ENCODE measurements around the gene ROR1. TPM values are rescaled to one million over a fixed set of nuclear protein-coding genes. Genes with fewer than 3 reads are reported as not detected.

Gene ROR1
- total and polyA plus RNA-seq, 2 of the 13 experiments (the other 11 are each of a cell fraction or from before 2014, with no cell fraction given) = 0.58 to 2.3 TPM

DNA sequence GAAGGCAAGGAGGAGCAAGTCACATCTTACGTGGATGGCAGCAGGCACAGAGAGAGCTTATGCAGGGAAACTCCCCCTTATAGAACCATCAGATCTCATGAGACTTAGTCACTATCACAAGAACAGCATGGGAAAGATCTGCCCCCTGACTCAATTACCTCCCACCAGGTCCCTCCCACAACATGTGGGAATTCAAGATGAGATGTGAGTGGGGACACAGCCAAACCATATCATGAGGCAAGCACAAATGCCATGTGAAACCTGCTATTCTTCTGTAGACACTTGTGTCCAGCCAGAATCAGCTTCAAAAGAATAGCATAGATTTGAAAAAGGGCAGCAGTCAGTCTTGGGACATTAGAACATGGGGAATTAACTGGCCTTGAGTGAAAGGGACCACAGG is 397.4 kb downstream of the ROR1 start:
- H4K20me1 ChIP-seq (ENCODE audit: insufficient read depth, low read length) = no peaks in the 10 kb centered on the region
- BruUV-seq (replicated peaks) = no TSS peak
- intact Hi-C loops (cut with micrococcal nuclease; ENCODE audit: unreplicated experiment) = no loop called here
- H3K4me2 ChIP-seq (ENCODE audit: low read depth, low read length) = no peak overlapping the region
- no peak overlapping the region for H2AFZ ChIP-seq (ENCODE audit: low read length)
- H3K9ac ChIP-seq (ENCODE audit: insufficient read depth, low read depth, low read length) = no peak overlapping the region
- no peaks in the 10 kb centered on the region for H3K36me3 ChIP-seq (replicated peaks in 1 of 2; ENCODE audit: control insufficient read depth in 1 of 2, insufficient read depth in 2 of 2, low read length in 2 of 2)
- FAIRE-seq (no peak), ATAC-seq (no peak), DNase-seq (ENCODE audit: low spot score) (no peak)
- H3K27ac ChIP-seq (ENCODE audit: extremely low read length, insufficient read depth, low read length) = no peak overlapping the region
- in situ Hi-C loops (cut with HindIII; ENCODE audit: extremely low pct_ligation_motif_present, low pct_unique_long_range_greater_than_20kb) = no loop called here
- 90% methylated on average over 1 of the region's 1 CpG for WGBS (ENCODE audit: low lambda C conversion rate)
- H3K4me3 ChIP-seq (replicated peaks in 1 of 3; ENCODE audit: insufficient read depth in 1 of 3, low read depth in 2 of 3, low read length in 3 of 3) = no peak overlapping the region
- H3K4me1 ChIP-seq (ENCODE audit: insufficient read depth, low read length) = no peaks in the 10 kb centered on the region
- no peaks in the 10 kb centered on the region for H3K9me3 ChIP-seq (ENCODE audit: low read length)
- H3K27me3 ChIP-seq (ENCODE audit: control insufficient read depth in 1 of 2, insufficient read depth in 2 of 2, low read length in 2 of 2) = no peaks in the 10 kb centered on the region
- ChIA-PET POLR2A (no interaction called here), CTCF (ENCODE audit: low intra/inter-chr PET ratio, low total read pairs) (no interaction called here)
- H3K79me2 ChIP-seq (ENCODE audit: insufficient read depth, low read length) = no peaks in the 10 kb centered on the region
- TF ChIP-seq MXI1 (IDR thresholded peaks at IDR 0.05; ENCODE audit: borderline replicate concordance, low read depth, low read length) = no peak
- TF ChIP-seq KLF16 (CRISPR knock-in tag; IDR thresholded peaks at IDR 0.05) = no peak
- no peak for TF ChIP-seq RORA (CRISPR knock-in tag; IDR thresholded peaks at IDR 0.05)
- TF ChIP-seq ZNF17 (CRISPR knock-in tag; IDR thresholded peaks at IDR 0.05) = no peak
- no peak for TF ChIP-seq ZNF441 (CRISPR knock-in tag; IDR thresholded peaks at IDR 0.05; ENCODE audit: borderline replicate concordance)
- no peak for TF ChIP-seq ZNF746 (CRISPR knock-in tag; IDR thresholded peaks at IDR 0.05)
- TF ChIP-seq ZNF737 (CRISPR knock-in tag; IDR thresholded peaks at IDR 0.05; ENCODE audit: borderline replicate concordance) = no peak
- TF ChIP-seq, protein P1, sequence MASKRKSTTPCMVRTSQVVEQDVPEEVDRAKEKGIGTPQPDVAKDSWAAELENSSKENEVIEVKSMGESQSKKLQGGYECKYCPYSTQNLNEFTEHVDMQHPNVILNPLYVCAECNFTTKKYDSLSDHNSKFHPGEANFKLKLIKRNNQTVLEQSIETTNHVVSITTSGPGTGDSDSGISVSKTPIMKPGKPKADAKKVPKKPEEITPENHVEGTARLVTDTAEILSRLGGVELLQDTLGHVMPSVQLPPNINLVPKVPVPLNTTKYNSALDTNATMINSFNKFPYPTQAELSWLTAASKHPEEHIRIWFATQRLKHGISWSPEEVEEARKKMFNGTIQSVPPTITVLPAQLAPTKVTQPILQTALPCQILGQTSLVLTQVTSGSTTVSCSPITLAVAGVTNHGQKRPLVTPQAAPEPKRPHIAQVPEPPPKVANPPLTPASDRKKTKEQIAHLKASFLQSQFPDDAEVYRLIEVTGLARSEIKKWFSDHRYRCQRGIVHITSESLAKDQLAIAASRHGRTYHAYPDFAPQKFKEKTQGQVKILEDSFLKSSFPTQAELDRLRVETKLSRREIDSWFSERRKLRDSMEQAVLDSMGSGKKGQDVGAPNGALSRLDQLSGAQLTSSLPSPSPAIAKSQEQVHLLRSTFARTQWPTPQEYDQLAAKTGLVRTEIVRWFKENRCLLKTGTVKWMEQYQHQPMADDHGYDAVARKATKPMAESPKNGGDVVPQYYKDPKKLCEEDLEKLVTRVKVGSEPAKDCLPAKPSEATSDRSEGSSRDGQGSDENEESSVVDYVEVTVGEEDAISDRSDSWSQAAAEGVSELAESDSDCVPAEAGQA (IDR thresholded peaks at IDR 0.05; ENCODE audit: low read depth) = no peak
- TF ChIP-seq, protein P1 (CRISPR knock-in tag; IDR thresholded peaks at IDR 0.05; ENCODE audit: borderline replicate concordance) = no peak
- no peak for TF ChIP-seq MIER2 (CRISPR knock-in tag; IDR thresholded peaks at IDR 0.05)
- TF ChIP-seq, protein P2, sequence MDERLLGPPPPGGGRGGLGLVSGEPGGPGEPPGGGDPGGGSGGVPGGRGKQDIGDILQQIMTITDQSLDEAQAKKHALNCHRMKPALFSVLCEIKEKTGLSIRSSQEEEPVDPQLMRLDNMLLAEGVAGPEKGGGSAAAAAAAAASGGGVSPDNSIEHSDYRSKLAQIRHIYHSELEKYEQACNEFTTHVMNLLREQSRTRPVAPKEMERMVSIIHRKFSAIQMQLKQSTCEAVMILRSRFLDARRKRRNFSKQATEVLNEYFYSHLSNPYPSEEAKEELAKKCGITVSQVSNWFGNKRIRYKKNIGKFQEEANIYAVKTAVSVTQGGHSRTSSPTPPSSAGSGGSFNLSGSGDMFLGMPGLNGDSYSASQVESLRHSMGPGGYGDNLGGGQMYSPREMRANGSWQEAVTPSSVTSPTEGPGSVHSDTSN (CRISPR knock-in tag; IDR thresholded peaks at IDR 0.05) = no peak
- TF ChIP-seq, protein P3, sequence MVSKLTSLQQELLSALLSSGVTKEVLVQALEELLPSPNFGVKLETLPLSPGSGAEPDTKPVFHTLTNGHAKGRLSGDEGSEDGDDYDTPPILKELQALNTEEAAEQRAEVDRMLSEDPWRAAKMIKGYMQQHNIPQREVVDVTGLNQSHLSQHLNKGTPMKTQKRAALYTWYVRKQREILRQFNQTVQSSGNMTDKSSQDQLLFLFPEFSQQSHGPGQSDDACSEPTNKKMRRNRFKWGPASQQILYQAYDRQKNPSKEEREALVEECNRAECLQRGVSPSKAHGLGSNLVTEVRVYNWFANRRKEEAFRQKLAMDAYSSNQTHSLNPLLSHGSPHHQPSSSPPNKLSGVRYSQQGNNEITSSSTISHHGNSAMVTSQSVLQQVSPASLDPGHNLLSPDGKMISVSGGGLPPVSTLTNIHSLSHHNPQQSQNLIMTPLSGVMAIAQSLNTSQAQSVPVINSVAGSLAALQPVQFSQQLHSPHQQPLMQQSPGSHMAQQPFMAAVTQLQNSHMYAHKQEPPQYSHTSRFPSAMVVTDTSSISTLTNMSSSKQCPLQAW (CRISPR knock-in tag; IDR thresholded peaks at IDR 0.05) = no peak
- no peak for TF ChIP-seq ZNF629 (CRISPR knock-in tag; conservative IDR thresholded peaks at IDR 0.05)
- no peak for TF ChIP-seq ZNF24 (IDR thresholded peaks at IDR 0.05)
- TF ChIP-seq ZBTB7B (CRISPR knock-in tag; IDR thresholded peaks at IDR 0.05) = no peak
- TF ChIP-seq PCBP2 (optimal IDR thresholded peaks at IDR 0.05; ENCODE audit: low read depth, low read length, poor library complexity, severe bottlenecking) = no peak
- no peak for TF ChIP-seq MTF2 (CRISPR knock-in tag; IDR thresholded peaks at IDR 0.05; ENCODE audit: borderline replicate concordance)
- TF ChIP-seq ZNF160 (CRISPR knock-in tag; IDR thresholded peaks at IDR 0.05) = no peak
- TF ChIP-seq ZNF558 (CRISPR knock-in tag; IDR thresholded peaks at IDR 0.05; ENCODE audit: borderline replicate concordance) = no peak

Measured in HepG2 (cell line).